Activated CD8-positive, alpha-beta memory T cell treated with anti-CD3 and anti-CD28 coated beads, Interleukin-2, amount 50 U/mL, for 48 hours (primary cell): ENCODE measurements around the gene GNG7.
A peak's percentile ranks its signal among the peaks of the same experiment; 100 is the strongest.
"Not testable (repeated sequence)": the region's sequence is repeated elsewhere in the genome, so short reads cannot be mapped to it uniquely, and the experiment has no call there.

Source experiments
- DNase-seq: peaks from one replicate; pipeline ENCODE4 v3.0.0-alpha.2; 2020

Gene GNG7

GRCh38 chr19:2546128-2547032, 156.1 kb downstream of the GNG7 start:
- DNase-seq, result no peak

GRCh38 chr19:2545416-2546127, 156.9 kb downstream of the GNG7 start:
- not testable (repeated sequence) for DNase-seq

- no peak for DNase-seq
Observed at GRCh38 chr19:2544576-2545415, 157.7 kb downstream of the GNG7 start.

- DNase-seq, result peak; percentile 85
Observed at GRCh38 chr19:2543463-2544442, 158.7 kb downstream of the GNG7 start.

GRCh38 chr19:2543072-2543462, 159.4 kb downstream of the GNG7 start:
- DNase-seq, result not testable (repeated sequence)

GRCh38 chr19:2542341-2543069, 160.0 kb downstream of the GNG7 start:
- no peak for DNase-seq

GRCh38 chr19:2540646-2541454, 161.6 kb downstream of the GNG7 start:
- no peak for DNase-seq

GRCh38 chr19:2540251-2540645, 162.2 kb downstream of the GNG7 start:
- DNase-seq, result no peak

- DNase-seq, result no peak
Observed at GRCh38 chr19:2538096-2538757, 164.3 kb downstream of the GNG7 start.

- DNase-seq, result not testable (repeated sequence)
Observed at GRCh38 chr19:2537584-2537983, 164.9 kb downstream of the GNG7 start.

GRCh38 chr19:2536461-2536860, 166.0 kb downstream of the GNG7 start:
- DNase-seq, result no peak

- no peak for DNase-seq
Observed at GRCh38 chr19:2534423-2535013, 168.0 kb downstream of the GNG7 start.

GRCh38 chr19:2533686-2534422, 168.6 kb downstream of the GNG7 start:
- DNase-seq, result no peak

GRCh38 chr19:2533072-2533425, 169.4 kb downstream of the GNG7 start:
- no peak for DNase-seq

GRCh38 chr19:2532252-2533071, 170.0 kb downstream of the GNG7 start:
- DNase-seq, result no peak

- DNase-seq, result not testable (repeated sequence)
Observed at GRCh38 chr19:2529942-2530341, 172.6 kb downstream of the GNG7 start.

- no peak for DNase-seq
Observed at GRCh38 chr19:2529473-2529918, 173.0 kb downstream of the GNG7 start.

- no peak for DNase-seq
Observed at GRCh38 chr19:2528675-2529101, 173.8 kb downstream of the GNG7 start.
